IgD-negative memory B cell (primary cell): ENCODE results near the gene SMARCC1. TPM values are rescaled to one million over a fixed set of nuclear protein-coding genes. Genes with fewer than 3 reads are reported as not detected.
"Not testable (repeated sequence)": the region's sequence is repeated elsewhere in the genome, so short reads cannot be mapped to it uniquely, and the experiment has no call there.

Source experiments
- H3K27ac Mint-ChIP-seq, 3 donors: one replicate each; pipeline ENCODE4 v1.8.0; 2020 to 2022; ENCODE audit warnings: mild to moderate bottlenecking in 3 of 3, mixed read lengths in 3 of 3, moderate library complexity in 1 of 3
- H3K27me3 Mint-ChIP-seq: one replicate; pipeline ENCODE4 v1.8.0; 2021; ENCODE audit warnings: mixed read lengths
- H3K36me3 Mint-ChIP-seq: one replicate; pipeline ENCODE4 v1.8.0; 2020; ENCODE audit warnings: mild to moderate bottlenecking, mixed read lengths
- H3K4me1 Mint-ChIP-seq, 3 donors: one replicate each; pipeline ENCODE4 v1.8.0; 2020 to 2022; ENCODE audit warnings: mixed read lengths in 3 of 3, mild to moderate bottlenecking in 1 of 3
- H3K4me3 Mint-ChIP-seq, 4 donors: one replicate each; pipeline ENCODE4 v1.8.0; 2020 to 2022; ENCODE audit warnings: mild to moderate bottlenecking in 4 of 4, mixed read lengths in 4 of 4, moderate library complexity in 3 of 4
- H3K9me3 Mint-ChIP-seq, 3 donors: one replicate each; pipeline ENCODE4 v1.8.0; 2020 to 2021; ENCODE audit warnings: mixed read lengths in 3 of 3, mild to moderate bottlenecking in 1 of 3
- polyA plus RNA-seq: library from polyadenylated mRNA; unstranded; fragments of 300-500 nt; fragmentation: Illumina TruSeq; gene quantifications from one replicate; pipeline ENCODE4 v1.2.3, GENCODE V29; 2021

SMARCC1 gene
- polyA plus RNA-seq, 1 donor from 2014 or later, result 106 TPM

- Mint-ChIP-seq H3K27ac (peak overlapping the region in 2 of 3 donors; percentile 94 to 98), H3K4me3 (peak overlapping the region in 2 of 4 donors; percentile 68 to 95), H3K36me3 (peaks cover 2% of the 10 kb centered on the region), H3K4me1 (peaks cover 17 to 23% (median 17%) of the 10 kb centered on the region in 3 donors), H3K9me3 (no peaks in the 10 kb centered on the region), H3K27me3 (no peaks in the 10 kb centered on the region)
These were observed 2.0 kb upstream of the SMARCC1 start for GRCh38 chr3:47783673-47784072.

DNA sequence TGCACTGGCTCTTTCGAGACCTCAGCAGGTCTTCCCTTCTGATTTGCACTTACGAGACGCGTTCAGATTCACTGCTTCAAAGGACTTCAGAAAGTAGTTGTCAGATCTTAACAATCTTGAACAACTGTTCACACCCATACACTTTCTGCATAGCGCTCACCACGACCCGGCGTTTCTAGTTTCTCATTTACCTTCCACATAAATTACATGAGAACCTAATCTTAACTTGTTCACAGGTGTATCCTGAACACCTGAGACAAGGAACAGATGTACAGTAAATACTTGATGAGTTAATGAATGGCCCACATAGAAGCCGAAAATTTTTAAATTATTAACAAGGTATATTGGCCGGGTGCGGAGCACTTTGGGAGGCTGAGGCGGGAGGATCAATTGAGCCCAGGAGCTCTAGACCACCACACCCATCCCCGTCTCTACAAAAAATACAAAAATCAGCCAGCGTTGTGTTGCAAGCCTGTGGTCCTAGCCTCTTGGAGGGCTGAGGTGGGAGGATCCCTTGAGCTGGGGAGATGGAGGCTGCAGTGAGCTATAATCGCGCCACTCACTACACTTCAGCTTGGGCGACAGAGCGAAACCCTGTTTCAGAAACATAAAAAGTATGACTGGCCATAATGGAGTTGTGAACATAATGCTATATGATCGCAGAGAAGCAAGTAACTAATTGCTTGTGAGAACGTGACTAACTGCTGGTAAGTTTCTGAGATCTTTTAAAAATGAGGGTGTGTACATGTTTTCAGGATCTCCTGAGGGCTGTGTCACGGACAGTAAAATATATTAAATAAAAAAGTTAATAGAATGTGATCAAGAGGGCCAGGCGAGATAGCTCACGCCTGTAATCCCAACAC, 984 bp upstream of the SMARCC1 start:
- H3K27me3 Mint-ChIP-seq, result no peaks in the 10 kb centered on the region
- H3K4me3 Mint-ChIP-seq, result peak overlapping the region; percentile 94 to 97 (median 96)
- peaks cover 14 to 23% (median 18%) of the 10 kb centered on the region in 3 donors for H3K4me1 Mint-ChIP-seq
- H3K36me3 Mint-ChIP-seq, result no peaks in the 10 kb centered on the region
- no peaks in the 10 kb centered on the region for H3K9me3 Mint-ChIP-seq
- peak overlapping the region; percentile 94 to 99 (median 98) for H3K27ac Mint-ChIP-seq

DNA sequence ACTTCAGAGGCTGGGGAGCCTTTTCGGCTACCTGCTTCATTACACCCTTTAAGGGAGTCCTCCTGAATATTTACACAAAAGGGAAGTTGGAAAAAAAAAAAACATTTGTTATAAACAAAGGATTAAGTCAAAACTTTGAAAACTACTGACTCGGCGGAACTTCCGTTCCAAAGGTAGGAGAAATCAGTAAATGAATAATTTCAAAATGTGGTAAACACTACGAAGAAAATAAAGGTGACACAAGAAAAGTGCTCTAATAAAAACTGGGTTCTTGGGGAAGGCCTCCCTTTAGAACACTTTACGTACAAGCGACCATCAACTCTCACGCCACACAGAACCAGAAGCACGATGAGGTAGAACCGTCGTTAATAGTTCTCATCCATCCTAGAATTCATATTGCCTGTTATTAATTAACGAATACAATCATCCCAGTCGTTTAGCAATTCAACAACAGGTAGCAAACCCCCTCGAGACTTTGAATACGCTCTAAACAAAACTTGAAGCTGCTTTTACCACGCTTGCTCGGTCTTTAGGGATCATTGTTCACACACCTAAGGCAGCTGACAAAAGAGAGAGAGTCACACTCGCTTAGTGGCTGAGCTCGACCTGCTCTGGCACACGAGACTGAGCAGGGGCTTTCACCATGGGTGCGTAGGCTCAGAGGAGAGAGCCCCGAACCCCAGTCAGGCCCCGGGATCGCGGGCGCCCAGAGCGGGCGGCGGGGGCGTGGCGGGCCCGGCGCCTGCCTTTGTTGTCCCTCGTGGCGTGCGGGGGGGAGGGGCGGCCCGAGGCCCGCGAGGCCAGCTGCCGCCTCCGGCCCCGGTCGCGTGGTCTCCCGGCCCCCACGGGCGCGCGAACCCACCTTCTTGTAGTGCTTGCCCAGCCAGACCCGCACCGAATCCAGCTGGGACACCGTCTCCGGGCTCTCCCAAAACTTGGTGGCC, 680 bp downstream of the SMARCC1 start:
- Mint-ChIP-seq H3K9me3 (no peaks in the 10 kb centered on the region), H3K27ac (peak overlapping the region; percentile 94 to 98 (median 94)), H3K4me1 (peaks cover 18 to 23% (median 19%) of the 10 kb centered on the region in 3 donors), H3K36me3 (no peaks in the 10 kb centered on the region), H3K4me3 (peak overlapping the region; percentile 94 to 97 (median 96)), H3K27me3 (no peaks in the 10 kb centered on the region)

GRCh38 chr3:47778746-47779145, 2.9 kb downstream of the SMARCC1 start:
- peaks cover 19 to 26% (median 22%) of the 10 kb centered on the region in 3 donors for H3K4me1 Mint-ChIP-seq
- peak overlapping the region in 1 of 4 donors; percentile 74 for H3K4me3 Mint-ChIP-seq
- H3K27ac Mint-ChIP-seq, result no peak overlapping the region
- no peaks in the 10 kb centered on the region for H3K27me3 Mint-ChIP-seq
- no peaks in the 10 kb centered on the region for H3K36me3 Mint-ChIP-seq
- no peaks in the 10 kb centered on the region for H3K9me3 Mint-ChIP-seq

DNA sequence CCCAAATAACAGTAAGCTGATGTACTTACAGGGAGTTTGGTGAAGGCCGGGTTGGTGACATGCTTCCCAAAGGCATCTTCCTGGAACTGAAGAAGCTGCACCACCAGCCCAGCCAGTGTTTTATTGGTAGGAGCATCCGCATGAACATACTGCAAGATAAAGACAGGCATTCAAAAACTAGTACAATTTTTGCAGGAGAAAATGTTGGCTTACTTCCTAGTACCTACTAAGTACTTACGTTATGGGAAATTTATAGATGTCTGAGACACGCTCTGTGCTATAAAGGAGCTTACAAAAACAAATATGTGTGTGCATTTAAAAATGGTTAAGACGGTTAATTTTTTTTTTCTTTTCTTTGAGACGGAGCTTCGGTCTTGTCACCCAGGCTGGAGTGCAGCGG, 8.9 kb downstream of the SMARCC1 start:
- Mint-ChIP-seq H3K27ac (no peak overlapping the region), H3K36me3 (peaks cover 3% of the 10 kb centered on the region), H3K4me3 (no peak overlapping the region), H3K27me3 (no peaks in the 10 kb centered on the region), H3K9me3 (no peaks in the 10 kb centered on the region), H3K4me1 (peaks cover 0 to 14% (median 10%) of the 10 kb centered on the region in 3 donors)

- no peaks in the 10 kb centered on the region for H3K9me3 Mint-ChIP-seq
- H3K36me3 Mint-ChIP-seq, result peaks cover 3% of the 10 kb centered on the region
- no peaks in the 10 kb centered on the region for H3K27me3 Mint-ChIP-seq
- H3K4me3 Mint-ChIP-seq, result no peak overlapping the region
- peak overlapping the region in 1 of 3 donors; percentile 76 for H3K27ac Mint-ChIP-seq
- H3K4me1 Mint-ChIP-seq, result peaks cover 0 to 14% (median 10%) of the 10 kb centered on the region in 3 donors
These were observed 9.6 kb downstream of the SMARCC1 start for GRCh38 chr3:47772047-47772446.

DNA sequence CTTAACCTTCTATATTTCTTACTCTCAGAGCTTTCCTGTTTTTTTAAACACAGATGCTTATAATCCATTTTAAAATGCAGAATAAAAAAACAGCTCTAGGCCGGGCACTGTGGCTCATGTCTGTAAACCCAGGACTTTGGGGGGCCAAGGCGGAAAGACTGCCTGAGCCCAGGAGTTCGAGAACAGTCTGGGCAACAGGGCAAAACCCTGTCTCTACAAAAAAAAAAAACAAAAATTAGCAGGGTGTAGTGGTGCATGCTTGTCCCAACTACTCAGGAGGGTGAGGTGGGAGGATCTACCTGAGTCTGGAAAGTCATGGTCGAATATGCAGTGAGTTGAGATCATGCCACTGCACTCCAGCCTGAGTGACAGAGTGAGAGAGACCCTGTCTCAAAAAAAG, 15.5 kb downstream of the SMARCC1 start:
- Mint-ChIP-seq H3K27me3 (no peaks in the 10 kb centered on the region), H3K27ac (peak overlapping the region in 1 of 3 donors; percentile 39), H3K4me3 (no peak overlapping the region), H3K9me3 (no peaks in the 10 kb centered on the region), H3K4me1 (peaks cover 4 to 12% (median 5%) of the 10 kb centered on the region in 3 donors), H3K36me3 (peaks cover under 1% of the 10 kb centered on the region)

DNA sequence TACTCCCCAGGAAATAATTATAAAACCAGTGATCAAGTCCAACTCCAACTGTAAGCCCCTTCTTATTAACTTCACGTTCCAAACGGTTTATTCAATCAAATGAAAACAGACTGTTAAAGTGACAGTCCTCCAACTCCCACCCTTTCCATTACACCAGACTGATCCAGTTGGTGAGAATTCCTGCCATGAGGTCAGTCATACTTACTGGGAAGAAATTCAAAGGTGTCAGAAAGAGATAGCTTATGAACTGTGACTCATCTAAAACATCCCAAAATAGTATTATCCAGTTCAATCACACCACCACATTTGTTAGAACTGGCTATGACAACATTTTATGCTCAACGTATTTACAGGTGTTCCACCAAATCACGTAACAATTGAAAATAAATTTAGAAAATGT, 19.5 kb downstream of the SMARCC1 start:
- H3K4me3 Mint-ChIP-seq, result no peak overlapping the region
- no peaks in the 10 kb centered on the region for H3K9me3 Mint-ChIP-seq
- no peaks in the 10 kb centered on the region for H3K27me3 Mint-ChIP-seq
- H3K27ac Mint-ChIP-seq, result peak overlapping the region in 2 of 3 donors; percentile 56 to 72
- H3K4me1 Mint-ChIP-seq, result peaks cover 4 to 11% (median 7%) of the 10 kb centered on the region in 3 donors
- no peaks in the 10 kb centered on the region for H3K36me3 Mint-ChIP-seq

GRCh38 chr3:47761046-47761445, 20.6 kb downstream of the SMARCC1 start:
- Mint-ChIP-seq H3K4me1 (peaks cover 4 to 11% (median 7%) of the 10 kb centered on the region in 3 donors), H3K9me3 (no peaks in the 10 kb centered on the region), H3K4me3 (no peak overlapping the region), H3K27ac (peak overlapping the region in 2 of 3 donors; percentile 46 to 72), H3K27me3 (no peaks in the 10 kb centered on the region), H3K36me3 (no peaks in the 10 kb centered on the region)

GRCh38 chr3:47760207-47760606, 21.5 kb downstream of the SMARCC1 start:
- not testable (repeated sequence) for H3K4me3 Mint-ChIP-seq, H3K27me3 Mint-ChIP-seq, H3K36me3 Mint-ChIP-seq, H3K4me1 Mint-ChIP-seq, H3K9me3 Mint-ChIP-seq
- H3K27ac Mint-ChIP-seq, result peak overlapping the region in 1 of 3 donors; percentile 57

DNA sequence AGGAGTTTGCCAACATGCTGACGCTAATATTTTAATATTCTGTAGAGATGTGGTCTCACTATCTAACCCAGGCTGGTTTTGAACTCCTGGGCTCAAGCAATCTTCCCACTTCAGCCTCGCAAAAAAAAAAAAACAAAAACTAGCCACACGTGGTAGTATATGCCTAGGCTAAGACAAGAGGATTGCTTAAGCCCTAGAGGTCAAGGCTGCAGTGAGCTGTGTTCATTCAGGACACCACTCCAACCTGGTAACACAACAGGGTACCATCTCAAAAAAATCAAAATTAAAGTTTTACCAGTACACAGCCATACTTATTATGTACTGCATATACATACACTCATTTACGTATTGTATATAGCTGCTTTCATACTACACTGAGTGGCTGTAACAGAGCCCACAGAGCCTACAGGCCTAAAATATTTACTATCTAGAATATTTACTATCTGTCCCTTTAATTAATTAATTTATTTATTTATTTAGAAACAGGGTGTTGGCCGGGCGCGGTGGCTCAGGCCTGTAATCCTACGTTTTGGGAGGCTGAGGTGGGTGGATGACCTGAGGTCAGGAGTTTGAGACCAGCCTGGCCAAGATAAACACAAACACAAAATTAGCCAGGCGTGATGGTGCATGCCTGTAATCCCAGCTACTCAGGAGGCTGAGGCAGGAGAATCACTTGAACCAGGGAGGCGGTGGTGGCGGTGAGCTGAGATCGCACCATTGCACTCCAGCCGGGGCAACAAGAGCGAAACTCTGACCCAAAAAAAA, 23.2 kb downstream of the SMARCC1 start:
- peaks cover 4 to 9% (median 9%) of the 10 kb centered on the region in 3 donors for H3K4me1 Mint-ChIP-seq
- no peaks in the 10 kb centered on the region for H3K27me3 Mint-ChIP-seq
- no peaks in the 10 kb centered on the region for H3K9me3 Mint-ChIP-seq
- no peak overlapping the region for H3K27ac Mint-ChIP-seq
- H3K36me3 Mint-ChIP-seq, result peaks cover 1% of the 10 kb centered on the region
- H3K4me3 Mint-ChIP-seq, result no peak overlapping the region

- H3K9me3 Mint-ChIP-seq, result no peaks in the 10 kb centered on the region
- no peak overlapping the region for H3K4me3 Mint-ChIP-seq
- peak overlapping the region in 1 of 3 donors; percentile 59 for H3K27ac Mint-ChIP-seq
- H3K27me3 Mint-ChIP-seq, result no peaks in the 10 kb centered on the region
- peaks cover 8% of the 10 kb centered on the region for H3K36me3 Mint-ChIP-seq
- peaks cover 4 to 13% (median 7%) of the 10 kb centered on the region in 3 donors for H3K4me1 Mint-ChIP-seq
These were observed 29.0 kb downstream of the SMARCC1 start for GRCh38 chr3:47752716-47753115.

DNA sequence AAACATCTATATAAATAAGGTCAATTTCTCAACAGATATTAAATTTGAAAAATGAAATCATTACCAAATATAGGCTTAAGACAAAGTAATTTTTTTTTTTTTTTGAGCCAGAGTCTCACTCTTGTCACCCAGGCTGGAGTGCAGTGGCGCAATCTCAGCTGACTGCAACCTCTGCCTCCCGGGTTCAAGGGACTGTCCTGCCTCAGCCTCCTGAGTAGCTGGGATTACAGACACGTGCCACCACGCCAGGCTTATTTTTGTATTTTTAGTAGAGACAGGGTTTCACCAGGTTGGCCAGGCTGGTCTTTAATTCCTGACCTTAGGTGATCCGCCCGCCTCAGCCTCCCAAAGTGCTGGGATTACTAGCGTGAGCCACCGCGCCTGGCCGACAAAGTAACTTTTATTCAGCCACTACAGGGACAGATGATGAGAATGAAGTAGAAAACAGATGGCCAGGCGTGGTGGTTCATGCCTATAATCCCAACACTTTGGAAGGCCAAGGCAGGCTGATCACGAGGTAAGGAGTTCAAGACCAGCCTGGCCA, 30.8 kb downstream of the SMARCC1 start:
- peaks cover 7 to 16% (median 10%) of the 10 kb centered on the region in 3 donors for H3K4me1 Mint-ChIP-seq
- H3K27ac Mint-ChIP-seq, H3K4me3 Mint-ChIP-seq, H3K27me3 Mint-ChIP-seq, H3K36me3 Mint-ChIP-seq, H3K9me3 Mint-ChIP-seq: not testable (repeated sequence)

DNA sequence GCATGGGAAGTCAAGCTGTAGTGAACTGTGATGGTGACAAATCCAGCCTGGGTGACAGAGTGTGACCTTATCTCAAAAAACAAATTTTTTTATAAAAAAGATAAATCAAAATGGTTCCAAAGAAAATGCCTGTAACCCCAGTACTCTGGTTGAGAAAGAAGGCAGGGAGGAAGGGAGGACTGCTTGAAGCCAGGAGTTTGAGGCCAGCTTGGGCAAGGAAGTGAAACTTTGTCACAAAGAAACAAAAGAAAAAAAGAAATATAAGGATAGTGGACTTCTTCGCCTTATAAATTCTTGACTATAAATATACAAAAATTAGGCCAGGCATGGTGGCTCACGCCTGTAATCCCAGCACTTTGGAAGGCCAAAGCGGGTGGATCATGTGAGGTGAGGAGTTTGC, 34.1 kb downstream of the SMARCC1 start:
- H3K27me3 Mint-ChIP-seq, result no peaks in the 10 kb centered on the region
- H3K36me3 Mint-ChIP-seq, result peaks cover 12% of the 10 kb centered on the region
- peaks cover 12 to 25% (median 17%) of the 10 kb centered on the region in 3 donors for H3K4me1 Mint-ChIP-seq
- no peak overlapping the region for H3K27ac Mint-ChIP-seq
- H3K4me3 Mint-ChIP-seq, result no peak overlapping the region
- H3K9me3 Mint-ChIP-seq, result no peaks in the 10 kb centered on the region
